ENCODE results near the gene MUCL3.
"Not testable (repeated sequence)": the region's sequence is repeated elsewhere in the genome, so short reads cannot be mapped to it uniquely, and the experiment has no call there.

Gene MUCL3

DNA sequence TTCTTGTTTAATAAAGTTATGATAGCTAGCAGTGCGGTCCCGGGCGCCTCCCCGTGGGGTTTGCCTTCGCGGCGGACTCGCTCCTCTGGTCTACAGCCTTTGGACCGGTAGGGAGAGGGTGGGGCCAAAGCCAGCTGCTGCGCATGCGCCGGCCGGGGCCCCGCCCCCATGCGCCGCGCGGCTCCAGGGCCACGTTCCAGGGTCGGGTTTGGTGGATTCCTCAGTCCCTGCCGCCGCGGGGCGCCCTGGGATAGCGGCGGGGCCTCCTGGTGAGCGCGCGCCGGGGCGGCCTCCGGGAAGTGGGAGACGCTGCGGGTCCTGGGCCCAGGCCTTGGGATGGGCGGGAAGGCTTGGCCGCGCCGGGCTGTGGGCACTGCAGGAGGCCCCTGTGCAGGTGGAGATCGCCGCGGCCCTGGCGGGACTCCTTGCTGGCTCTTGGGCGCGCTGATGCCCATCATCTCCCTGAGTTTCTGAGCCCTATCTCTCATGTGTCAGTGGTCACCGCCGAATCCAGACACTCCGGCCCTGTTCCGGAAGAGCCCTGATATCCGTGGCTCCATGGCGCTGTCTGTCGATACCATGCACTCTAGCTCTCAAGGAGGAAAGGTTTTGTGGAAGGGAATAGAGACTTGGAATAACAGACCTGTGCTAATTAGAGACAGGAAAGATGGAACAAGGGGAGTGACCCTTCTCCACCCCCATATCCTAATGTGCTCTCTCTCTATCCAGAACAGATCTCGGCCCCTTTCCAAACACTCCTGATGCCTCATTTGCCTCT lies 26.5 kb upstream of the MUCL3 start, which contains the start of gene VARS2:
VARS2 (plus strand) TSS at position 163 of the 778 bp plus-strand sequence; CDS start at position 762, 599 bp downstream.
- DNase-seq = peak; percentile 79 to 88

DNA sequence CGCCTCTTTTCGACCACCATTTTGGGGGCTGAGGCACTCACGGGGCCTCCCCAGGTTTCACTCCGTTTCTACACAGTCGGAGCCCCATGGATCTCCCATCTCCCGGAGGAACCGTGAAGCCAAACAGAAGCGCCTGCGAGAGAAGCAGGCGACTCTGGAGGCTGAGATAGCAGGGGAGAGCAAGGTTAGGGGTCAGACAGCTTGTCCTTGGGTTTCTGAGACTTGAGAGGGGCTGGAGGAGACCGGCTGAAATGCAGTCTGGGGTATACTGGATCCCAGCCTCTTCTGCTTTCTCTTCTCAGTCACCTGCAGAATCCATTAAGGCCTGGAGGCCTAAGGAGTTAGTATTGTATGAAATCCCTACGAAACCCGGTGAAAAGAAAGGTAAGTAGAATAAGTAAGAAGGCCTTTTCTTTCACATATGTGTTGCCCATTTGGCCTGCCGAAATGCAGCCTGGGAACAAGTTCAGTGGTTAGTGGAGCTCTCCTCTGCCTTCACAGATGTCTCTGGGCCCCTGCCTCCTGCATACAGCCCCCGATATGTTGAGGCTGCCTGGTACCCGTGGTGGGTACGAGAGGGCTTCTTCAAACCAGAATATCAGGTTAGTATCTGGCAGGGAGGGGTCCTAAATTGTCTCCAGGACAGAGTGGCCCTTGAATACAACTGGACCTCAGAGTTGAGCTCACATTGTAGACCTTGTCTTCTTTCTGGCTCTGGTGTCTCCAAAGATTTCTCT lies 25.8 kb upstream of the MUCL3 start:
- no peak for DNase-seq

DNA sequence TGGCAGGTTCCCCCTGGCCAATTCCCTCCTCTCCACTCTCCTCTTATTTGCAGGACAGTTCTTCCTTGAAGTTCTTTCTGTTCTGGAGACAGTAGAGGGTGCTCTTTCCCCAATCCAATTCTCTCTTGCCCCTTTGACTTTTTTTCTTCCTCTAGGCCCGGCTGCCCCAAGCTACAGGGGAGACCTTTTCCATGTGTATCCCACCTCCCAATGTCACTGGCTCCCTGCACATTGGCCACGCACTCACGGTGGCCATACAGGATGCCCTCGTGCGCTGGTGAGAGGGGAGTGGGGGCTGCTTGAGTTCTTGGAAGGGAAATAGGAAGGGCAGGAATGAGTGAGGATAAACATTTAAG lies 25.2 kb upstream of the MUCL3 start:
- no peak for DNase-seq

DNA sequence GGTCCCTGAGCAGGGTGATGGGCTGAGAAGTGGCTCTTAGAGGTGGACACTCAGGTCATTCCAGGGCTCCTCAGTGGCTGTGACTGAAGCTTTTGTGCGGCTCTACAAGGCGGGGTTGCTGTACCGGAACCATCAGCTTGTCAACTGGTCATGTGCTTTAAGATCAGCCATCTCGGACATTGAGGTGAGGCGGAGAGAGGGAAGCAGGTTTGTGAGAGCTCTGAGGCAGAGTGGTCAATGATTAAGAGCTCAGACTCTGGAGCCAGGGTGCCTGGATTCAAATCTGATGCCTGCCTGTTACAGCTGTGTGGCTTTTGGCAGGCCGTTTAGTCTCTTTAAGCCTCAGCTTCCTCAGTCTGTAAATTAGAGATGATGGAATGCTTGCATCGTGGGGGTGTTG lies 23.7 kb upstream of the MUCL3 start:
- no peak for DNase-seq

DNA sequence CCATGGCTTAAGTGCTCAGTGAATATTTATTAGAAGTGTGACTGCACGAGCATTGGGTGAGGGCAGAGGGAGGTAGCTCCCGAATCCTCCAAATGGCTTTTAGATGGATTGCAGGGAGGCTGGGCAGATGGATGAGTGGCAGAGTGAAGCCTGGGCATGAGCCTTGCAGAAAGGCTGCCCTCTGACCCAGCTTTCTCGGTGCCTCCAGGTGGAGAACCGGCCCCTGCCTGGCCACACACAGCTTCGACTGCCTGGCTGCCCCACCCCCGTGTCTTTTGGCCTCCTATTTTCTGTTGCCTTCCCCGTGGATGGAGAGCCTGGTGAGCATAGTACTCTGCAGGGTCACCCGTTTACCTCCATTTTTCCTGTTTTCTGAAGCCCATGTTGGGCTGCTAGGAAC lies 23.3 kb upstream of the MUCL3 start:
- no peak for DNase-seq

DNA sequence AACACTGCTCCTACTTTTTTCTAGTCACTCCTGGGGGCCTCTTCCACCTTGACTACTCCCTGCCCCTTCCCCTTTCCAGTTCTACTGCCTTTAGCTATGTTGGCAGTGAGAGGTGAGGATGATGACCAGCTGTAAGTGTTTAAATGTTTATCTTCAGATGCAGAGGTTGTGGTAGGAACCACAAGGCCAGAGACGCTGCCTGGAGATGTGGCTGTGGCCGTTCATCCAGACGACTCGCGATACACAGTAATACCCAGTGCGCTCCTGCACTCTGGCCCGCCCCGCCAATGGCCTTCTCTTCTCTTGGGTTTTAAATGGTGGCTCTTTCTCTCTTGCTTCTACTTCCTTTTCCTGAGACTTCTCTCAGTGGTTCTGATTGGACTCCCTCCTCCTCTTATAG lies 22.1 kb upstream of the MUCL3 start:
- no peak for DNase-seq

DNA sequence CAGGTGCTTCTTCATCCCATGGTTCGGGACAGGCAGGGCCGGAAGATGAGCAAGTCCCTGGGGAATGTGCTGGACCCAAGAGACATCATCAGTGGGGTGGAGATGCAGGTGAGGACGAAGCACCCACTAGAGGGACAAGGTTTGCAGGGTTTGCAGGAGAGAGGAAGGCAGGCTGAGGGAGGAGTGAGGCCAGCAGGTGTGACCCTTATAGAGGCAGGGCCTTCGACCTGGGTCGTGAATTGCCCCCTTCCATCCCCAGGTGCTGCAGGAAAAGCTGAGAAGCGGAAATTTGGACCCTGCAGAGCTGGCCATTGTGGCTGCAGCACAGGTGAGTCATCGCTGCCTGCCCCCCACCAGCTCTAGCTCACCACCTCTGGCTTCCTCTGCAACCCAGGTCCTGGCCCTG lies 18.3 kb upstream of the MUCL3 start:
- no peak for DNase-seq

DNA sequence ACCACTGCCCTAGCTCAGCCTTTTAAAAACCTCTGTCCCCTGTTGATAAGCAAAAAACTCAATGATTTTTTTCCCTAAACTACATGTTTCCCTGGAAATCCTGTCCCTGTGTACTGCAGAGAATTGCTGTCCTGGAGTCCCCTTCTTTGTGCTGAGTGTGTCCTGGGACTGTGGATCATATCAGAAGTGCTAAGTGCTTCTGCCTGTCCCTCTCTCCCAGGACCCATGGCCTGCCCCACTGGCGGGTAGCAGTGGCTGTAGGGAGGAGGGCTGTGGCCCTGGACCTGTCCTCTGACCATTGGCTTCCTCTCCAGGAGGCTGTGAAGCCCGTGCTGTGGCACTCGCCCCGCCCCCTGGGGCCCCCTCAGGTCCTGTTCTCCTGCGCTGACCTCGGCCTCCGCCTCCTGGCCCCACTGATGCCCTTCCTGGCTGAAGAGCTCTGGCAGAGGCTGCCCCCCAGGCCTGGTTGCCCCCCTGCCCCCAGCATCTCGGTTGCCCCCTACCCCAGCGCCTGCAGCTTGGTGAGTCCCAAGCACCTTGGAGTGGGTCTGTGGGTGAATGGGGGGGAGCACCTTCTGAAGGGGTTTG lies 16.6 kb upstream of the MUCL3 start:
- DNase-seq = not testable (repeated sequence)

DNA sequence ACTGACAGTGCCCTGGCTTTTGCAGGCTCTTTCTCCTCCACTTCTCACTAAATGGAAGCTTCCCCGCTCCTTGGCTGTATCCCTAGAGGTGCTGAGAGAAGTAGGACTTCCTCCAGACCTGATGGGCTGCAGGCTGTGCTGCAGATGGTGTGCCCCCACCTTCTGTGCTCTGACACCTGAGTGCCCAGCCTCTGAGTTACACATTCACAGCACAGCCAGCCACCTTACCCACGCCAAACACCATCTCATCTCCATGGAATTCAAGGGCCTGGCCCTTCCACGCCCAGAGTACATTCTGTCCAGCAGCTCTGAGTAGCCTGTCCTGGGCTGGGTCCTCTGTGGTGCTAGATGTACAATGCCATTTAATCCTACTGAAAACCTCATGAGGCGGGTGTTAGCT lies 14.1 kb upstream of the MUCL3 start:
- no peak for DNase-seq

DNA sequence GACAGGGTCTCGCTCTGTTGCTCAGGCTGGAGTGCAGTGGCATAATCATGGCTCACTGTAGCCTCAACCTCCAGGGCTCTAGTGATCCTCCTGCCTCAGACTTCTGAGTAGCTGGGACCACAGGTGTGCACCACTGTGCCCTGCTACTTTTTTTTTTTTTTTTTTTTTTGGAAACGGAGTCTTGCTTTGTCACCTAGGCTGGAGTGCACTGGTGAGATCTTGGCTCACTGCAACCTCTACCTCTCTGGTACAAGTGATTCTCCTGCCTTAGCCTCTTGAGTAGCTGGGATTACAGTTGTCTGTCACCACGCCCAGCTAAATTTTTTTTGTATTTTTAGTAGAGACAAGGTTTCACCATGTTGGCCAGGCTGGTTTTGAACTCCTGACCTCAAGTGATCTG lies 13.7 kb upstream of the MUCL3 start:
- DNase-seq = not testable (repeated sequence)

DNA sequence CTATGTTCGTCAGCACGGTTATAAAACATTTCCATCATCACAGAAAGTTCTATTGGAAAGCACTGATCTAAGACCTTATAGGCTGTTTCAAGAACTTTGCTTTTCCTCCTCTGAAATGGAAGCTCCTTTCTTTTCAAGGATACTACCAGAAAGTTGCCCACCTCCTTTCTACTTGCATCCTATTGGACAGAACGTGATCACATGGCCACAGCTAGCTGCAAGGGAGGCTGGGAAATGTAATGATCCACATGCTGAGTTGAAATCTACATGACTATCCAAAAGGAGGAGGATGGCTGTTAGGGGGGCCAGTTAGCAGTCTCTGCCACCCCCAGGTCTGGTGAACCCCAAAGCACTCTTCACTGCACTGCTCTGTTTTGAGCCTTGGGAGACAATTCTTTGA lies 12.1 kb upstream of the MUCL3 start:
- DNase-seq = no peak

DNA sequence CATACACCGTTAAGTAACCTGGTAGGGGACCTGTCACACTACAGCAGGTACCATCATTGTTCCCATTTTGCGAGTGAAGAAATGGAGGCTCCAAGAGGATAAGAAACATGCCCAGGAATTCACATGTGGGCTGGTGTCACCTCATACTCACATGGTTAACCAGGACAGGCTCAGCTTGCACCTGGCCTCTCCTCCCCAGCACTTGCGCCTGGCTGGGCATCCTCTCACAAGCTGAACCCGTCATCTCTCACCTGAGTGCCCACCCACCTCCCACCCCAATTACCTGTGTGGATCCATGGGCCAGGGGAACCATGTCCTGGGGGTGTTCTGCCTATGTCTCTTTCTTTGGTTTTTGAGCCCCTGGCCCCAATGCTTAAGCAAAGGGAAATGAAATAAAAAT lies 10.3 kb upstream of the MUCL3 start:
- no peak for DNase-seq

DNA sequence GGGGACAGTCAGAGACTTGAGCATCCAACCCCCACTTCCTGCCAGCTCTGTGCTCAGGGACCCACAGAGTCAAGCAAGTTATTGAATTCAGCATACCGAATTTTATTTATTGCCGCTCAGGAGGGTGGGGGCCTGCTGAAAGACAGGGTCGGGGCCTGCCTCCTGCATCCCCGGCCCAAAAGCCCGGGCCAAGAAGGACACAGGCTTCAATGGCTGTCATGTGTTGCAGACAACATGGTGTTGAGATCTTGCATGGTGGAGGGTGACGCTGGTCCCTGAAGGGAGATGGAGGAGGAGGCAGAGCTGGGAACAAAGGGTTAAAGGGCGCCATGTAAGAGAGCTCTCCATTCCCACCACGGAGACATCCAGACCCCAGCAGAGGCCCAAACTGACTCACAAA lies 9.5 kb upstream of the MUCL3 start:
- no peak for DNase-seq

DNA sequence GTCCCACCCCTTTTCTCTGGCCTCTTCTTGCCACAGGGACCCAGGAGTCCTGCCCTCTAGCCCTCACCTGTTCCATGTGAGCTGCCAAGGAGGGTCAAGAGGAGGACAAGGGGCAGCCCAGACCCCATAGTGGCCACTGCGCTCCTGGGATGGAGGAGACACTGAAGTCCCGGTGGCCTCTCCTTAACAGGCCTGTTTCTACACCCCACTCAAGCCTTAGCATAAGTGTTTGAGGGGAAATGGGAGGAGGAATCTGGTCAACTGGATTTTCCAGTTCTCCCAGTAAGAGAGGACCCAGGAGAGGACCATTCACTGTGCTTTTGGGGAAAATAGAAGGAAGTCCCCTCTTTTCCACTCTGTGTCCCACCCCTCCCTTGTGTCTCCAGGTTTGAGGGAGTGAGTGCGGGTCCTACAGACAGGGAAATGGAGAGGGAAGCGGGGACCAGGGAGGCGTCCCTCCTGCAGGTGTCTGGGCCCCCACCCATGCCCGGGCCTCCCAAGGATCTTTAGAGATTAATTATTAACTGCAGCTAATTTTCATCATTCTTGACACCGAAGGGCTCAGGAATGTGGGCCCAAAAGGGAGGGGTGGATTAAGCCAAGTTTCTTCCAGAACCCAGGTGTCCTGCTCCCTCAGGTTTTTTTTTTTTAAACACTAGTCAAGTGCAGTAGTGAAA lies 8.7 kb upstream of the MUCL3 start, which contains the start of gene SFTA2:
SFTA2 (minus strand) TSS at position 202 of the 677 bp plus-strand sequence; CDS start at position 128, 74 bp downstream.
- no peak for DNase-seq

DNA sequence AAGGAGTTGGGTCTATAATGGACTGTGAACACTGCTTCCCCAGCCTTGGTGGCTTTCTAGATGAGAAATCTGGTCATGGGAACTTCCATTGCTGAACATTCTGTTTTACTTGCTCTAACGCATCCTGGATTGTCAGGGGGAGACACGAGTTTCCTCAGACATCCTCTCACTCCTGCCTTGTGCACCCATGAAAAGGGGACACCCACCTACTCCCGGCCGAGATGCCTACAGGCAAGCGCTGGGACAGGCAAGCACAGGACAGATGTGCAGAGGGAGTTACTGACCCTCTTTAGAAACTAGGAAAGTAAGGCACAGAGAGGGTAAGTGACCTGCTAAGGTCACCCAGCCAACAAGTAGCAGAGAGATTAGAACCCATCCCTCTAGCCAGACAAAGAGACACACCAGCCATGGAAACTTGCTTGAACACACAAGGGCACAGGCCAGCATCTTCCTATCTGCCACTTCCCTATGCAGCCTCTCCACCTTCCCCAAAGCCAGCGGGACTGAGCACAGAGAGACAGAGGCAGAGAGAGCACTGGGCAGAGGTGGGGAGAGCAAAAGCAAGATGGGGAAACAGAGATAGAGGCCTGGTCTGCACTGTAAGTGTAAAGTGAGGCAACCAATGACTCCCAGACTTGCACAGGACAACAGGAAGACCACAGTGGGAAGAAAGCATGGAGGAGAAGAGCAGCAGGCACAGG lies 8.0 kb upstream of the MUCL3 start:
- no peak for DNase-seq

DNA sequence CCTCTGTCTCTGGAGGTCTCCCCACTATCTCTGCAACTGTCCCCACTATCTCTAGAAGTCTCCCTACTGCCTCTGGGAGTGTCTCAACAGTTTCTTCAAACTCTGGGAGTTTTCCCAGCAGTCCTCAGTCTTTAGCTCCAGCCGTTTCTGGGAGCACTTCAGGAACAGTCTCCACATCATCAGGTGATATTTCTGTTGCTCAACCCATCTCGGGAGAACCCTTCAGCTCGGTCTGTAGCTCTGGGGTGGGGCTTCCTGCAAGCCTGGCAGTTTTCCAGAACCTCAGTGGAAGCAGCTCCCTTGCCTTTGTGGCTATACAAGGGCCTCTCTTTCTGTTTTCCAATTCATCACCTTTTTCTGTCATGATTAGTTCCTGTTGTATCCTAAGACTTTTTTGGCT lies 5.8 kb upstream of the MUCL3 start:
- no peak for DNase-seq

DNA sequence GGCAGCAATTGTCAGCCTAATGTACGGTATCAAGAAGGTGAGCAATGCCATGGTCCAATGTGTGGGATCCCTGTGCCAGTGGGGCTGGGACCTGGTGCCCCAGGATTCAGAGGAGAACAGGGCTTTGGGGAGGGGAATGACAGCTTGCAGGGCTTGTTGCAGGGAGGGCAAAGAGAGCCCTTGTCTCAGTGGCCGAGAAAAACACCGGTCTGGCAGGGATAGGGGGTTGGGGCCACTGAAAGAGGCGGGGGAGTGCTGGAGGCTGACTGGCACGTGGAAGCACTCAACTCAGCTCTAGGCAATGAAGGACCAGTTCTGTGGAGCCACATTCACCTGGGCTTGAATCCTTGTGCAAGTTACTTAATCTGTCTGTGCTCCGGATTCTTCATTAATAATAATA lies 3.5 kb upstream of the MUCL3 start:
- DNase-seq = no peak

DNA sequence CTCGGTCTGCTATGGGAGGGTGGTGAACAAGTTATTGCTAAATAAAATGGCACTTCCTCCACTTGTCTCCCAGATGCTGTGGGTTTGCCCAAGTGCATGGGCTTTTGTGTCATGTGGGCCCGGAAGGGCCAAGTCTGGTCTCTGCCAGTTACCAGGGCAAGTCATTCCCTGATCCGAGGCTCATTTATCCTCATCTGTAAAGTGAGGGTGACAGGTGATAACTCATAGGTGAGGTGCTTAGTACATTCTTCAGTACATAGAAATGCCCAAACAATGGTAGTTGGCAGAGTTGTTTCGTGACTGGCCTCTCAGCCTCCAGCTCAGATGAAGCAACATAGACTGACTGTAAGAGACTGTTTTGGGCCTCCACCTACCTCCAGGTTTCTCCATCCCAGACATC lies 2.0 kb upstream of the MUCL3 start:
- no peak for DNase-seq

DNA sequence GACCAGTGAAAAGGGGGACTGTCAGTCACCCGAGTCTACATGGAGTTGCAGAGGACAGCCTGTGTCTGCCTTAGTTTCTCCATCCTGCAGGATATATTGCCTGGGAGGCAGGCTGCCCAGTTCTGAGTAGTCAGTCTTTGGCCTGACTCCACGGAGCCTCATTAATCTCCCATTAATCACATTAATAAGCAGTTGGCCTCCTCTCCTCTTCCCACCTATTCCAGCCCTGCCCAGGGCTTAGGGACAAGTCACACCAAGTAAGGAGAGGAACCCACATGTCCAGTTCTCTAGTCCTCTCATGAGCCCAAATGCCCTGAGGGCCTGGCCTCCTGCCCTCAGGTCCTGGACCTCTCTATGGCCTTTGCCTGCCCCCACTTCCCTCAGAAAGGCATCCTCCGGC lies 1.3 kb upstream of the MUCL3 start:
- no peak for DNase-seq

DNA sequence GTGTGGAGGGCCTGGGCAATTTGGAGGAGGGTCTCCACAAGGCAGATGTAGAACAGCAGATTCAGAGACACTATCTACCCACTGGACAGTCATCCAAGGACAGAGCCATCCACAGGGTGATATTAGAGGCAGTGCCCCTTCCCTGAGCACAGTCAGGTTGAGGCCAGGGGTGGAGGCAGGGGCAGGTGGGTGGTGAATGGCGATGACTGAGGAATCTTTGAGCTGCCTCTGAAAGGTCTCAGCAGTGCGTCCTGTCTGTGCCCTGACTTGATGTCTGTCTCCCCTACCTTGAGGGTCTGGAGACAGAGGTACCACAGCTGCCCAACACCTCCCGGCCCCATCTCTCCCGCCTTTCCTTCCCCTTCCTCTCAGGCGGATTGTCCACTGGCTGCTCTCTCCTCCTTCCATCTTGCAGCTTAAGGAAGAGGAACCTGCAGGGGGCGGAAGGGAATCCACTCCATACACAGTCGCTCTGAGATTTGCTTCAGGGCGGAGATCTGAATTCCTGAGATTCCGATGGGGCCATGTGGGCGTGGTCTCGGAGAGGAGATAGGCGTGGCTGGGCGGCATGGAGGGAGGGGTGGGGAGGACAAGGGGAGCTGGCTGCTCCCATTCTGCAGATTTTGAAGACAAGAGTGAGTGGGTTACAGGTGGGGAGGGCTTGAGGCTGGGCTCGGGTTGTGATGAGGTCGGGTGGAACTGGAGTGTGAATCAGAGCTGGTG lies 1.7 kb downstream of the MUCL3 start:
- DNase-seq = no peak

DNA sequence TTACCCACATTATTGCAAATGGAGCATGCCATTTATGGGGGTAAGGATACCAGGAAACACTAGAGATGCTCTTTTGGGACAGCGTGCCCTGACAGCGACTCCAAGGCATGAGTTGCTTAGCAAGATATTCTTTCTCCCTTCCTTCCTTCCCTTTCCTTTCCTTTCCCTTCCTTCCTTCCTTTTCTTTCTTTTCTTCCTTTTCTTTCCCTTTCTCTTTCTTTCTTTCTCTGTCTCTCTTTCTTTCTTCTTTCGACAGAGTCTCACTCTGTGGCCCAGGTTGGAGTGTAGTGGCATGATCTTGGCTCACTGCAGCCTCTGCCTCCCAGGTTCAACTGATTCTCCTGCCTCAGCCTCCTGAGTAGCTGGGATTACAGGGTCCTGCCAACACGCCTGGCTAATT lies 3.3 kb downstream of the MUCL3 start:
- no peak for DNase-seq

DNA sequence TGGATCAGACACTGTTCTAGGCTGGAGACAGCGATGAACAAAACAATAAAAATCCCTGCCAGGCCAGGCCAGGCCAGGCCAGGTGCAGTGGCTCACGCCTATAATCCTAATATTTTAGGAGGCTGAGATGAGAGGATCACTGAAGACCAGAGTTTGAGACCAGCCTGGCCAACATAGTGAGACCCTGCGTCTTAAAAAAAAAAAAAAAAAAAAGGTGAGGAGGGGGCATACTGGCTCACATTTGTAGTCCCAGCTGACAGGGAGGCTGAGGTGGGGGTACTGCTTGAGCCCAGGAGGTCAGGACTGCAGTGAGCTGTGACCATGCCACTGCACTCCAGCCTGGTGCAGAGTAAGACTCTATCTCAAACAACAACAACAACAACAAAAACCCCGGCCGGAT lies 4.5 kb downstream of the MUCL3 start:
- no peak for DNase-seq
